ENCODE results near the gene C5AR2.
"Not testable (repeated sequence)": the region's sequence is repeated elsewhere in the genome, so short reads cannot be mapped to it uniquely, and the experiment has no call there.

Gene C5AR2

GRCh38 chr19:47363758-47364531 is 32.0 kb downstream of the C5AR2 start:
- H3K4me3 ChIP-seq (ENCODE audit: low read depth, low read length, poor library complexity, severe bottlenecking), result no peak overlapping the region
- H3K9me3 ChIP-seq (ENCODE audit: low read length), result no peaks in the 10 kb centered on the region
- H3K4me1 ChIP-seq (ENCODE audit: insufficient read depth, low read length, severe bottlenecking), result no peaks in the 10 kb centered on the region
- no peaks in the 10 kb centered on the region for H4K20me1 ChIP-seq (ENCODE audit: insufficient read depth, low read length)
- H3K9ac ChIP-seq (ENCODE audit: low read length), result no peak overlapping the region
- H2AFZ ChIP-seq (ENCODE audit: low read length), result no peak overlapping the region
- no peak for TF ChIP-seq EZH2 (IDR thresholded peaks at IDR 0.05; ENCODE audit: borderline replicate concordance, low read length)
- no peak overlapping the region for H3K27ac ChIP-seq (ENCODE audit: low read depth, low read length, poor library complexity, severe bottlenecking)
- no peak overlapping the region for H3K4me2 ChIP-seq (ENCODE audit: low read length)
- H3K9me2 ChIP-seq (ENCODE audit: low read depth, low read length), result no peaks in the 10 kb centered on the region
- no peaks in the 10 kb centered on the region for H3F3A ChIP-seq (ENCODE audit: insufficient read depth, low read length)
- H3K27me3 ChIP-seq (ENCODE audit: insufficient read depth, low read length), result no peaks in the 10 kb centered on the region
- peaks cover 60% of the 10 kb centered on the region for H3K36me3 ChIP-seq (ENCODE audit: insufficient read depth, low read length)
- no peaks in the 10 kb centered on the region for H3K79me2 ChIP-seq (ENCODE audit: insufficient read depth, low read length)

- not testable (repeated sequence) for H3K4me1 ChIP-seq (ENCODE audit: insufficient read depth, low read length, severe bottlenecking); H3K79me2 ChIP-seq (ENCODE audit: insufficient read depth, low read length); H4K20me1 ChIP-seq (ENCODE audit: insufficient read depth, low read length); H2AFZ ChIP-seq (ENCODE audit: low read length); H3K9me2 ChIP-seq (ENCODE audit: low read depth, low read length); H3K27ac ChIP-seq (ENCODE audit: low read depth, low read length, poor library complexity, severe bottlenecking); H3K9ac ChIP-seq (ENCODE audit: low read length); H3K4me3 ChIP-seq (ENCODE audit: low read depth, low read length, poor library complexity, severe bottlenecking); H3K4me2 ChIP-seq (ENCODE audit: low read length); H3F3A ChIP-seq (ENCODE audit: insufficient read depth, low read length); H3K9me3 ChIP-seq (ENCODE audit: low read length); H3K27me3 ChIP-seq (ENCODE audit: insufficient read depth, low read length)
- H3K36me3 ChIP-seq (ENCODE audit: insufficient read depth, low read length), result peaks cover 59% of the 10 kb centered on the region
These were observed 33.5 kb downstream of the C5AR2 start for GRCh38 chr19:47365455-47365854.

GRCh38 chr19:47370045-47370611 is 38.2 kb downstream of the C5AR2 start:
- Histone ChIP-seq H3K27ac (ENCODE audit: low read depth, low read length, poor library complexity, severe bottlenecking) (no peak overlapping the region), H3K36me3 (ENCODE audit: insufficient read depth, low read length) (peaks cover 58% of the 10 kb centered on the region), H4K20me1 (ENCODE audit: insufficient read depth, low read length) (no peaks in the 10 kb centered on the region), H3K27me3 (ENCODE audit: insufficient read depth, low read length) (no peaks in the 10 kb centered on the region), H3K79me2 (ENCODE audit: insufficient read depth, low read length) (no peaks in the 10 kb centered on the region), H3F3A (ENCODE audit: insufficient read depth, low read length) (no peaks in the 10 kb centered on the region), H3K9me3 (ENCODE audit: low read length) (no peaks in the 10 kb centered on the region), H3K4me2 (ENCODE audit: low read length) (no peak overlapping the region), H3K4me3 (ENCODE audit: low read depth, low read length, poor library complexity, severe bottlenecking) (no peak overlapping the region), H3K9ac (ENCODE audit: low read length) (no peak overlapping the region), H2AFZ (ENCODE audit: low read length) (no peak overlapping the region), H3K9me2 (ENCODE audit: low read depth, low read length) (no peaks in the 10 kb centered on the region), H3K4me1 (ENCODE audit: insufficient read depth, low read length, severe bottlenecking) (no peaks in the 10 kb centered on the region)
- no peak for TF ChIP-seq EZH2 (IDR thresholded peaks at IDR 0.05; ENCODE audit: borderline replicate concordance, low read length)
- TF ChIP-seq CTCF (IDR thresholded peaks at IDR 0.05; ENCODE audit: low read length), result no peak

GRCh38 chr19:47371261-47371660 is 39.3 kb downstream of the C5AR2 start:
- Histone ChIP-seq H3K4me1 (ENCODE audit: insufficient read depth, low read length, severe bottlenecking) (no peaks in the 10 kb centered on the region), H2AFZ (ENCODE audit: low read length) (no peak overlapping the region), H4K20me1 (ENCODE audit: insufficient read depth, low read length) (no peaks in the 10 kb centered on the region), H3K4me3 (ENCODE audit: low read depth, low read length, poor library complexity, severe bottlenecking) (no peak overlapping the region), H3K9me2 (ENCODE audit: low read depth, low read length) (no peaks in the 10 kb centered on the region), H3K79me2 (ENCODE audit: insufficient read depth, low read length) (no peaks in the 10 kb centered on the region), H3K27me3 (ENCODE audit: insufficient read depth, low read length) (no peaks in the 10 kb centered on the region), H3K27ac (ENCODE audit: low read depth, low read length, poor library complexity, severe bottlenecking) (no peak overlapping the region), H3K36me3 (ENCODE audit: insufficient read depth, low read length) (peaks cover 64% of the 10 kb centered on the region), H3K9me3 (ENCODE audit: low read length) (no peaks in the 10 kb centered on the region), H3K4me2 (ENCODE audit: low read length) (no peak overlapping the region), H3K9ac (ENCODE audit: low read length) (no peak overlapping the region), H3F3A (ENCODE audit: insufficient read depth, low read length) (no peaks in the 10 kb centered on the region)
- TF ChIP-seq EZH2 (IDR thresholded peaks at IDR 0.05; ENCODE audit: borderline replicate concordance, low read length), result no peak
- TF ChIP-seq CTCF (IDR thresholded peaks at IDR 0.05; ENCODE audit: low read length), result no peak

Measured in OCI-LY1 (cell line).